Left lung (tissue), 10 donors: ENCODE results near the gene SCUBE1. TPM values are rescaled to one million over a fixed set of nuclear protein-coding genes. Genes with fewer than 3 reads are reported as not detected.

ENCODE experiments used
- ATAC-seq: fragments of 200-7000 bp; cut with Tn5 transposase; one replicate; pipeline ENCODE4 v1.9.1; 2020; ENCODE audit warnings: moderate library complexity
- DNase-seq, 4 donors: peaks; one replicate each; pipeline ENCODE4 v3.0.0-alpha.2; 2013 to 2020
- H3K27ac ChIP-seq, 2 donors: fragments of 200-600 bp; sonication (generic) in 1 of 2; one replicate each; pipeline versions ENCODE4 v1.5.0 to v1.8.0; 2020 to 2021
- H3K27me3 ChIP-seq, 2 donors: fragments of 200-600 bp; sonication (generic) in 1 of 2; one replicate each; pipeline versions ENCODE4 v1.5.0 to v1.8.0; 2020 to 2021
- H3K36me3 ChIP-seq, 2 donors: fragments of 200-600 bp; sonication (generic) in 1 of 2; one replicate each; pipeline versions ENCODE4 v1.5.0 to v1.8.0; 2020 to 2021
- H3K4me1 ChIP-seq, 2 donors: fragments of 200-600 bp; one replicate each; pipeline ENCODE4 v1.8.0; 2021
- H3K4me3 ChIP-seq, 2 donors: fragments of 200-600 bp; sonication (generic) in 1 of 2; one replicate each; pipeline versions ENCODE4 v1.5.0 to v1.8.0; 2020 to 2021; ENCODE audit warnings: mild to moderate bottlenecking in 1 of 2
- H3K9me3 ChIP-seq, 2 donors: fragments of 200-600 bp; sonication (generic) in 1 of 2; one replicate each; pipeline versions ENCODE4 v1.5.0 to v1.8.0; 2020 to 2021
- CTCF ChIP-seq, 2 donors: fragments of 200-600 bp; sonication (generic) in 1 of 2; IDR thresholded peaks; one replicate each; pipeline versions ENCODE4 v1.5.0 to v1.8.0; 2021; ENCODE audit warnings: antibody characterized with exemption in 2 of 2
- intact Hi-C, 2 donors: fragments of 100-400 bp; cut with DNase I; formaldehyde crosslinking; loops; one replicate each; pipeline versions ENCODE4 v1.11.2 to v1.14.2; 2022
- polyA plus RNA-seq, 6 donors: library from polyadenylated mRNA; unstranded; fragments of 120-200 nt; gene quantifications; one replicate each; pipeline ENCODE4 v1.2.1, GENCODE V29; 2013; ENCODE audit not compliant: insufficient read length in 6 of 6
- total RNA-seq, 2 donors: library from RNA; stranded (reverse); fragmentation: NEBNext Ultra II Directional; extraction: Animal tissue kit (Norgen Biotek cat#: 25700); gene quantifications; one replicate each; pipeline ENCODE4 v1.2.1, GENCODE V29; 2021
- donor health status: DM: no; HTN: yes; CAD: no.
- donor health status: DM: no; HTN: no; CAD: no.

Gene SCUBE1
- total and polyA plus RNA-seq, 8 donors, result 1.1 to 5.0 (median 2.0) TPM

GRCh38 chr22:43202326-43202725 lies 140.8 kb downstream of the SCUBE1 start:
- Histone ChIP-seq H3K4me3 (no peak overlapping the region), H3K27me3 (peaks cover 0 to 6% of the 10 kb centered on the region in 2 donors), H3K9me3 (no peaks in the 10 kb centered on the region), H3K4me1 (no peaks in the 10 kb centered on the region), H3K27ac (no peak overlapping the region), H3K36me3 (no peaks in the 10 kb centered on the region)
- intact Hi-C loops, result no loop called here
- ATAC-seq (no peak), DNase-seq (peak in 1 of 4 donors; percentile 38)
- no peak for TF ChIP-seq CTCF (IDR thresholded peaks at IDR 0.05)

GRCh38 chr22:43201486-43202219 lies 141.5 kb downstream of the SCUBE1 start:
- peak in 1 of 4 donors; percentile 54 for DNase-seq
- no peak overlapping the region for H3K27ac ChIP-seq
- no peaks in the 10 kb centered on the region for H3K4me1 ChIP-seq
- no peak overlapping the region for H3K4me3 ChIP-seq
- no peak for ATAC-seq
- peaks cover 0 to 6% of the 10 kb centered on the region in 2 donors for H3K27me3 ChIP-seq
- H3K9me3 ChIP-seq, result no peaks in the 10 kb centered on the region
- intact Hi-C loops, result no loop called here
- TF ChIP-seq CTCF (IDR thresholded peaks at IDR 0.05), result no peak
- no peaks in the 10 kb centered on the region for H3K36me3 ChIP-seq

- TF ChIP-seq CTCF (IDR thresholded peaks at IDR 0.05), result no peak
- ATAC-seq, result no peak
- intact Hi-C loops, result no loop called here
Measured at GRCh38 chr22:43200555-43200954, 142.6 kb downstream of the SCUBE1 start.

GRCh38 chr22:43200031-43200430 lies 143.1 kb downstream of the SCUBE1 start:
- no peaks in the 10 kb centered on the region for H3K36me3 ChIP-seq
- no peaks in the 10 kb centered on the region for H3K4me1 ChIP-seq
- intact Hi-C loops, result no loop called here
- H3K27me3 ChIP-seq, result peaks cover 0 to 6% of the 10 kb centered on the region in 2 donors
- H3K4me3 ChIP-seq, result no peak overlapping the region
- ATAC-seq, result no peak
- no peaks in the 10 kb centered on the region for H3K9me3 ChIP-seq
- H3K27ac ChIP-seq, result no peak overlapping the region
- peak in 1 of 4 donors; percentile 71 for DNase-seq
- TF ChIP-seq CTCF (IDR thresholded peaks at IDR 0.05), result no peak

More at GRCh38 chr22:43200555-43200954, 142.6 kb downstream of the SCUBE1 start:
- Histone ChIP-seq H3K36me3 (no peaks in the 10 kb centered on the region), H3K9me3 (no peaks in the 10 kb centered on the region), H3K27me3 (peaks cover 0 to 6% of the 10 kb centered on the region in 2 donors), H3K27ac (no peak overlapping the region), H3K4me1 (no peaks in the 10 kb centered on the region), H3K4me3 (no peak overlapping the region)
- DNase-seq, result peak in 1 of 4 donors; percentile 46

- DNase-seq (peak in 1 of 4 donors; percentile 23), ATAC-seq (no peak)
- H3K4me3 ChIP-seq, result no peak overlapping the region
- intact Hi-C loops, result no loop called here
- no peaks in the 10 kb centered on the region for H3K36me3 ChIP-seq
- H3K27me3 ChIP-seq, result peaks cover 0 to 6% of the 10 kb centered on the region in 2 donors
- no peak overlapping the region for H3K27ac ChIP-seq
- no peaks in the 10 kb centered on the region for H3K4me1 ChIP-seq
- no peaks in the 10 kb centered on the region for H3K9me3 ChIP-seq
- TF ChIP-seq CTCF (IDR thresholded peaks at IDR 0.05), result no peak
Measured at GRCh38 chr22:43199541-43199940, 143.6 kb downstream of the SCUBE1 start.
